Colonic mucosa (tissue), 4 donors: Measurements from ENCODE around the gene MAP2K5. TPM values are rescaled to one million over a fixed set of nuclear protein-coding genes. Genes with fewer than 3 reads are reported as not detected.

Experiments used
- DNase-seq: peaks from one replicate; pipeline ENCODE4 v3.0.0-alpha.2; 2020
- H3K27ac ChIP-seq: fragments of 200-600 bp; one replicate; pipeline ENCODE4 v1.8.0; 2021
- H3K27me3 ChIP-seq: fragments of 200-600 bp; one replicate; pipeline ENCODE4 v1.8.0; 2021
- H3K36me3 ChIP-seq: fragments of 200-600 bp; one replicate; pipeline ENCODE4 v1.8.0; 2021
- H3K4me1 ChIP-seq: fragments of 200-600 bp; one replicate; pipeline ENCODE4 v1.8.0; 2021; ENCODE audit warnings: mild to moderate bottlenecking
- H3K4me3 ChIP-seq: fragments of 200-600 bp; one replicate; pipeline ENCODE4 v1.8.0; 2021
- H3K9ac ChIP-seq, 2 donors: one replicate each; pipeline ENCODE4 v1.7.0; 2013; ENCODE audit warnings: control low read depth in 2 of 2, low read depth in 2 of 2, low read length in 2 of 2
- H3K9me3 ChIP-seq: fragments of 200-600 bp; one replicate; pipeline ENCODE4 v1.8.0; 2021
- intact Hi-C: fragments of 100-400 bp; cut with DNase I; formaldehyde crosslinking; loops from one replicate; pipeline ENCODE4 v1.14.1; 2022
- total RNA-seq, 2 donors: library from RNA; stranded (reverse); fragmentation: NEBNext Ultra II Directional in 1 of 2; extraction: Animal tissue kit (Norgen Biotek cat#: 25700) in 1 of 2; gene quantifications; one replicate each; pipeline ENCODE4 v1.2.1, GENCODE V29; 2021
- TF ChIP-seq, protein P1 (sequence below): fragments of 200-600 bp; IDR thresholded peaks from one replicate; pipeline ENCODE4 v1.8.0; 2022; ENCODE audit warnings: antibody characterized with exemption, mild to moderate bottlenecking
- donor health status: healthy.
- donor health status: DM: no; HTN: no; CAD: no.
- donor health status: DM: no; HTN: no; CAD: no.

The MAP2K5 gene
- total RNA-seq, 2 donors from 2014 or later, result 19.1 to 20.2 TPM

DNA sequence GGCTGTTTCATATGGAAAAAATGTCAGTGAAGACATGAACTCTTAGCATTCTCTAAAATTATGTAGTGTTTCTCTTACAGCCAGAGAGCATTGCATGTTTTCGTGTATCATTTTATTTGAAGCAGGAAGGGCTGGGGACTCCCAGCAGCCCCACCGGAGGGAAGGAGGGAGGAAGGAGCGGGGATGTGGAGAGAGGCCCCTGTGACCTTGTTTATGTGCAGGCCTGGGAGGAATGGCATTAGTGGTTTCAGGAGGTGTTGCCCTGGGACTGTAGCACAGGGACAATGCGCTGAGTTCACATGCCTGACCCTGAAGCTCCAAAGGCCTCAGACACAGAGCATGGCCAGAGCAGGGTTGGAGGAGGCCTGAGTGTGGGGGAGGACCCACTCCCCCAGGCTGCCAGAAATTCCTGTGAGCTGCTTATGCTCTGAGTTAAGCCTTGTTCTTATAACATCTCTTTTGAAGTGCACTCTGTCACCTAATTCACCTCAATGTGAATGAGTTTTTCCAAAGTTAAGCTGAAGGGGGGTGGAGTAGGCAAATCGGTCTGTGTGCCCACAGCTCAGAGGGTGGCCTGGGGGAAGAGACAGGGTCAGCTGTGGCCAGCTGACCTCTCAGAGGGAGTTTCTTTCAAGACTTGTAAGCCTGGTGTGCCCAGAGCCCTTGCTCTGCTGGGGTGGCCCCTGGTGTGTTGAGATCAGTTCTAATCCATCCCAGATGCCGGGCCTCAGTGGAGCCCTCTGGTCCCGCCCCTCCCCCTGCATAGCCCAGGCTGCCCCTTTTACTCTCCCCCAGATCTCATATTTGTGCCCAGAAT is 301.3 kb downstream of the MAP2K5 start:
- Histone ChIP-seq H3K27me3 (no peaks in the 10 kb centered on the region), H3K36me3 (no peaks in the 10 kb centered on the region), H3K27ac (no peak overlapping the region), H3K9ac (no peak overlapping the region), H3K4me3 (no peak overlapping the region), H3K4me1 (no peaks in the 10 kb centered on the region), H3K9me3 (no peaks in the 10 kb centered on the region)
- no peak for DNase-seq
- intact Hi-C loops, result no loop called here
- TF ChIP-seq, protein P1, sequence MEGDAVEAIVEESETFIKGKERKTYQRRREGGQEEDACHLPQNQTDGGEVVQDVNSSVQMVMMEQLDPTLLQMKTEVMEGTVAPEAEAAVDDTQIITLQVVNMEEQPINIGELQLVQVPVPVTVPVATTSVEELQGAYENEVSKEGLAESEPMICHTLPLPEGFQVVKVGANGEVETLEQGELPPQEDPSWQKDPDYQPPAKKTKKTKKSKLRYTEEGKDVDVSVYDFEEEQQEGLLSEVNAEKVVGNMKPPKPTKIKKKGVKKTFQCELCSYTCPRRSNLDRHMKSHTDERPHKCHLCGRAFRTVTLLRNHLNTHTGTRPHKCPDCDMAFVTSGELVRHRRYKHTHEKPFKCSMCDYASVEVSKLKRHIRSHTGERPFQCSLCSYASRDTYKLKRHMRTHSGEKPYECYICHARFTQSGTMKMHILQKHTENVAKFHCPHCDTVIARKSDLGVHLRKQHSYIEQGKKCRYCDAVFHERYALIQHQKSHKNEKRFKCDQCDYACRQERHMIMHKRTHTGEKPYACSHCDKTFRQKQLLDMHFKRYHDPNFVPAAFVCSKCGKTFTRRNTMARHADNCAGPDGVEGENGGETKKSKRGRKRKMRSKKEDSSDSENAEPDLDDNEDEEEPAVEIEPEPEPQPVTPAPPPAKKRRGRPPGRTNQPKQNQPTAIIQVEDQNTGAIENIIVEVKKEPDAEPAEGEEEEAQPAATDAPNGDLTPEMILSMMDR, result no peak

DNA sequence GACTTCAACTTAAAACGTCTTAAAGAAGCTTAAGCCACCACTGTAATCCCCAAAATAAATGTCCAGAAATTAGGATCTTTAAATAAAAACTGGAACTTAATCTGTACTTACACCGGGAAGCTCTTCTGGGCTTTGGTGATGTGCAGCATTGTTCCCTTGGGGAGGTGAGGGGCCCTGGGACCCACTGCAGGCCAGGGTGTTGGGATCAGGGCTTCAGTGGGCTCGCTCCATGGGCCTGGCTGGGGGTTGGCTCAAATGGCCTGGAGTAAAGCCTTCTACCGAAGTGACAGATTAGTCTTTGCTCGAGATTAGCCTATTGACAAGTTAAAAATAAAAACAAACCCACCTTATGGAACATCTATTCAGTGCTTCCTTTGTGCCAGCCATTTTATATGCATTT is 303.5 kb downstream of the MAP2K5 start:
- no peak overlapping the region for H3K27ac ChIP-seq
- H3K27me3 ChIP-seq, result no peaks in the 10 kb centered on the region
- no peak overlapping the region for H3K4me3 ChIP-seq
- no peaks in the 10 kb centered on the region for H3K4me1 ChIP-seq
- H3K9me3 ChIP-seq, result no peaks in the 10 kb centered on the region
- TF ChIP-seq, protein P1, result no peak
- intact Hi-C loops, result no loop called here
- no peaks in the 10 kb centered on the region for H3K36me3 ChIP-seq
- no peak for DNase-seq
- no peak overlapping the region for H3K9ac ChIP-seq

DNA sequence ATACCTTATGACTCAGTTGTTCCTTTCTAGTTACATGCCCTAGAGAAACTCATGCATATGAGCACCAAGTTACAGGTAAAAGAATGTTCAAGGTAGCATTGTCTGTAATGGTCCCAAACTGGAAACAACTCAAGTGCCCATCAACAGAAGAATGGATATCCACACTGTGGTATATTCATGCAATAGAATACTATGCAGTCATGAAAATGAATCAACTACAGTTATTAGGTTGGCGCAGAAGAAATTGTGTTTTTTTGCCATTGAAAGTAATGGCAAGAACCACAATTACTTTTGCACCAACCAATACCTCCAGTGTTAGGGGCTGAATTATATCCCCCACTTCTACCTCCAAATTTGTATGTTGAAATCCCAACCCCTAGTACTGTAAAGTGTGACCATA is 307.0 kb downstream of the MAP2K5 start:
- TF ChIP-seq, protein P1, result no peak
- Histone ChIP-seq H3K4me3 (no peak overlapping the region), H3K9ac (no peak overlapping the region), H3K36me3 (no peaks in the 10 kb centered on the region), H3K4me1 (no peaks in the 10 kb centered on the region), H3K27me3 (no peaks in the 10 kb centered on the region), H3K27ac (no peak overlapping the region), H3K9me3 (no peaks in the 10 kb centered on the region)
- intact Hi-C loops, result no loop called here
- DNase-seq, result no peak

DNA sequence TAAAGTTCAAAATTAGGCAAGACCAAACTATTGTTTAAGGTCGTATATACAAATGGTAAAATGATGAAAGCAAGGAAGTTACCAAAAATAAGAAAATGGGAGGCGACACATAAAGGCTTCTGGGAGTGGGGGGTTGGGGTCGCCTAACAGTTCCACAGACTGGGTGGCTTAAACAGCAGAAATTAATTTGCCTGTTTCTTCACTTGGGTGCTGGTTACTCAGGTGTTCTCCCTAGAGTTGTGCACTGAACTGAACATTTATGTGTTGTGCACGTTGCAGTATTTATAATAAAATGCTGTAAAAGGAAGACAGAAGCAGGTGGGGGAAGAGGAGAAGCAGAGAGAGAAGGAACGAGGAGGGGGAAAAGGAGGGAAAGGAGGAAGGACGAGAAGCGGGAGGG is 307.8 kb downstream of the MAP2K5 start:
- H3K27ac ChIP-seq, result no peak overlapping the region
- H3K27me3 ChIP-seq, result no peaks in the 10 kb centered on the region
- intact Hi-C loops, result no loop called here
- no peak for DNase-seq
- no peaks in the 10 kb centered on the region for H3K4me1 ChIP-seq
- no peaks in the 10 kb centered on the region for H3K9me3 ChIP-seq
- no peaks in the 10 kb centered on the region for H3K36me3 ChIP-seq
- no peak overlapping the region for H3K4me3 ChIP-seq
- no peak overlapping the region for H3K9ac ChIP-seq
- TF ChIP-seq, protein P1, result no peak

DNA sequence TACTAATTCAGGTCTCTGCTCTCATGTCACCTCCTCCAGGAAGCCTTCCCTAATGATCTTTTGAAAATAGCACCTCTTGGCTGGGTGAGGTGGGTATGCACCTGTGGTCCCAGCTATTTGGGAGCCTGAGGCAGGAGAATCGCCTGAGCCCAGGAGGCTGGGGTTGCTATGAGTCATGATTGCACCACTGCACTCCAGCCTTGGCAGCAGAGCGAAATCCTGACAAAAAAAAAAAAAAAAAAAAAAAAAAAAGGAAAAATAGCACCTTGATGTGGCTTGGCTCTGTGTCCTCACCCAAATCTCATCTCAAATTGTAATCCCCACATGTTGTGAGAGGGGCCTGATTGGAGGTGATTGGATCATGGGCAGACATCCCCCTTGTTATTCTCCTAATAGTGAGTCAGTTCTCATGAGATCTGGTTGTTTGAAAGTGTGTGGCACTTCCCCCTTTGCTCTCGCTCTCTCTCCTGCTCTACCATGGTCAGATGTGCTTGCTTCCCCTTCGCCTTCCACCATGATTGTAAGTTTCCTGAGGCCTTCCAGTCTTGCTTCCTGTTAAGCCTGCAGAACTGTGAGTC is 308.6 kb downstream of the MAP2K5 start:
- DNase-seq, result no peak
- H3K27ac ChIP-seq, result no peak overlapping the region

More for the DNA sequence above, 308.6 kb downstream of the MAP2K5 start:
- H3K36me3 ChIP-seq, result no peaks in the 10 kb centered on the region
- intact Hi-C loops, result no loop called here
- H3K4me1 ChIP-seq, result no peaks in the 10 kb centered on the region
- no peaks in the 10 kb centered on the region for H3K27me3 ChIP-seq
- TF ChIP-seq, protein P1, result no peak
- no peaks in the 10 kb centered on the region for H3K9me3 ChIP-seq
- no peak overlapping the region for H3K9ac ChIP-seq
- H3K4me3 ChIP-seq, result no peak overlapping the region
